NCI-H1436 (cell line): Measurements from ENCODE around the gene ZPLD1.

Experiments used
- DNase-seq: peaks from one replicate; lab custom pipeline; 2025; lab: John Stamatoyannopoulos, UW

ZPLD1 gene

GRCh38 chr3:102466001-102466400 lies 31.2 kb downstream of the ZPLD1 start:
- DNase-seq = no peak

GRCh38 chr3:102470066-102470465 lies 35.3 kb downstream of the ZPLD1 start:
- DNase-seq = no peak

GRCh38 chr3:102471001-102471400 lies 36.2 kb downstream of the ZPLD1 start:
- no peak for DNase-seq

- no peak for DNase-seq
Observed at GRCh38 chr3:102471491-102471890, 36.7 kb downstream of the ZPLD1 start.

GRCh38 chr3:102473648-102474047 lies 38.8 kb downstream of the ZPLD1 start:
- DNase-seq = no peak

GRCh38 chr3:102474207-102474606 lies 39.4 kb downstream of the ZPLD1 start:
- DNase-seq = no peak

GRCh38 chr3:102476198-102476597 lies 41.4 kb downstream of the ZPLD1 start:
- no peak for DNase-seq

- no peak for DNase-seq
Observed at GRCh38 chr3:102478160-102478559, 43.3 kb downstream of the ZPLD1 start.

GRCh38 chr3:102480139-102480538 lies 45.3 kb downstream of the ZPLD1 start:
- DNase-seq = no peak

GRCh38 chr3:102481050-102481449 lies 46.2 kb downstream of the ZPLD1 start:
- no peak for DNase-seq

GRCh38 chr3:102483556-102483955 lies 48.7 kb downstream of the ZPLD1 start:
- no peak for DNase-seq

- no peak for DNase-seq
Observed at GRCh38 chr3:102484363-102484762, 49.5 kb downstream of the ZPLD1 start.

- DNase-seq = no peak
Observed at GRCh38 chr3:102485701-102486100, 50.9 kb downstream of the ZPLD1 start.

- no peak for DNase-seq
Observed at GRCh38 chr3:102488331-102488730, 53.5 kb downstream of the ZPLD1 start.

GRCh38 chr3:102492300-102492699 lies 57.5 kb downstream of the ZPLD1 start:
- no peak for DNase-seq

GRCh38 chr3:102497571-102497970 lies 62.8 kb downstream of the ZPLD1 start:
- DNase-seq = no peak

GRCh38 chr3:102505542-102505941 lies 70.7 kb downstream of the ZPLD1 start:
- DNase-seq = no peak

- peak; percentile 53 for DNase-seq
Observed at GRCh38 chr3:102510663-102511062, 75.8 kb downstream of the ZPLD1 start.

GRCh38 chr3:102511168-102511567 lies 76.4 kb downstream of the ZPLD1 start:
- DNase-seq = no peak

- DNase-seq = no peak
Observed at GRCh38 chr3:102511639-102512038, 76.8 kb downstream of the ZPLD1 start.

- DNase-seq = peak; percentile 28
Observed at GRCh38 chr3:102512734-102513504, 78.1 kb downstream of the ZPLD1 start.

- DNase-seq = peak; percentile 75
Observed at GRCh38 chr3:102514241-102514640, 79.4 kb downstream of the ZPLD1 start.

GRCh38 chr3:102521246-102521645 lies 86.4 kb downstream of the ZPLD1 start:
- DNase-seq = no peak

- DNase-seq = no peak
Observed at GRCh38 chr3:102525624-102526023, 90.8 kb downstream of the ZPLD1 start.
